GM21825 (cell line): ENCODE results near the gene RALGAPA2.

Experiments used
- ATAC-seq: cut with Tn5 transposase; IDR thresholded peaks from one replicate; pipeline ENCODE4 v1.9.1; 2021; ENCODE audit warnings: mild to moderate bottlenecking, moderate library complexity; ENCODE audit not compliant: unreplicated experiment

Gene RALGAPA2

DNA sequence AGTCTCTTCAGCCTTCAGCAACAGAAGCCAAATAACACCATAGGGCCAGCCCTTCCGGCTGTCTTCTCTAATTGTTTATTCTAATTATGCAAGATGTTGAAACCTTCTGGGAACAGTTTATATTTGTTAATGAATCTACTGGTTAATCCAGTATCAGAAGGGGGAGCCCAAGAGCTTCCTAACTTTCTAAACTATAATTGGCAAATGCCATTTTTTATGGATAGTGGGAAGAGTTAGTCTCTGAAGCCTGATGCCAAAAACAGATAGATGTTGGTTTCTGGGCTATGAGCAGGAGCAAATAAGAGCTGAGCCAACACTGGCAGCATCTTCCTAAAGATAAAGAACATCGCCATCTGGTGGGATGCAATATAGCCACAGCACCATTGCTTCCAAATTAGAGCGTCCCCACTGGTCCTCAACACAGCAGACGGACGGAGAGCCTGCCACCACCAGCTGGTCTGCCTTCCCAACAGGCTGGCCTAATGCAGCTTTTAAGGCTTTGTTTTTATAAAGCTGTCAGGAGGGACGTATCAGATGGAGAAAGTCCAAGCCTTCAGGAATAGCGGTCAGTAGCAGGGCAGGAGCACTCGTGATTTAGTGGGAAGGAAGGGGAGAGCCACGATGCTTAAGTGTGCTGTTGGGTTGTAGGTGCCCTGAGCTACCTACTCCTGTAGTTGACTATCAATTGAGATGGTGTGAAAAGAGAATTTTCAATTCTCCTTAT is 118.8 kb downstream of the RALGAPA2 start:
- ATAC-seq = no peak

DNA sequence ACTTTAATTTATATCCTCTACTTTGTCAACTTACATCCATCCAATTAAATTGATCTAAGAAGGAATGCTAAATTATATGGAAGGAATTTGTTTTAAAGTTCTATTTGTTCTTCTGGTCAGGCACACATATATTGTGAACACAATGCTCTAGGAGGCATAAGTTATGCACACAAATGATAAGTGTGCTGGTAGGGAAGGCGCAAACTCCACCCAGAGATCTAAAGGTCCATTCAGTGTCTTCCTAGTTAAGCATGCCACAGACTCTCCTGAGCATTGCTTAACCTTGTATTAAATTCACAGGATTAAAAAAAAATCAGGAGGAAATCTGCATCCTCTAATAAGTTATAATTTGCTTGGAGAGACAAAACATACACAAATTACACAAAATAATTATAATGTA is 127.3 kb downstream of the RALGAPA2 start:
- no peak for ATAC-seq

DNA sequence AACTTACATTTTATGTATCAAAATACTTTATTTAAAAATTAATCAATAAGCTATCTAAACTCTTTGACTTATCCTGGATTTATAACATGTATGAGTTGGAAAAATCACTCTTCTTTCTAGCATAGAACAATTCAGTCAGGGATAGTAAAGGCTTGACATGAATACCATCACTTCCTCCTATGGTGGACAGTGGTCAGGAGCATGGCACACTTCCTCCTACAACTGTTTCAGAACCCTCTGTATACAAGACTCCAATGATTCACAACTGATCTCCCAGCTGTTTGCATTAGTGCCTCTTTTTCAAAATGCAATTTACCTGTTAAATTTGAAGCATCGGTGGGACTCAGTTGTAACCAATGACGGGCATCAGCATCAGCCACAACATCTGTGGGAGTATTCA is 129.7 kb downstream of the RALGAPA2 start:
- no peak for ATAC-seq

DNA sequence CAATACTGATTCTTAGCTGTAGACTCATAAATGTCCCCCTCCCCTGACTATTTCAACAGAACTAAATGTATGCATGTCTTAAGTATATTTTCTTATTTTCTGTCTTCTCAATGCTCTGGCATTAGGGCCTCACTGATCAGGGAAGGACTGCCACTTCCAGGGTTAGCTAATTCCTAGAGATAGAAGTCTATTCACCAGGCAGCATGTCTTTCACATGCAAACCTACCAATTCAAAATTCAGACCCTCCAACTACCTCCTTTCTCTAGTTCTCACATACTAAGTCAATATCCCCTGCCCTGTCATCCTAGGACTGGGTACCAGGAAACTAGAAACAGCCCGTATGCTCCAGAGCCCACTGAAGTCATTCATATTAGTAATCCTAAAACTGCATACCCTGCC is 132.3 kb downstream of the RALGAPA2 start:
- no peak for ATAC-seq

DNA sequence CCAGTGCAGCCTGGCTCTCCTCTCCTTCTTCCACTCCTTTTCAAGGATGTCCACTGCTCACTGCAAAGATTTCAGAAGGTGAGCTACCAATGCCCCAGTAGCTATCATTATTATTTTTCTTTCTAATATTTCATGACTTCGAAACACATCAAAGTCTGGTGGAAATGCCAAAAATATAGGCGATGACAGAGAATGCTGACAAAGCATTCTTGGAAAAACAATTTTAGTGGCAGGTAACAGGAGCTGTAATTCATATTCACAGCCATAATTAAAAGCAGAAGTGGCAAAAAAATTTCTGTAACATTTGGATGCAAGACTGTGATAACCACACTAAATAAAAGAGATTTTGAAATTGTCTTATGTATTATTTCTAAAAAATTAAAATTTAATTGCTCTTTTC is 133.6 kb downstream of the RALGAPA2 start:
- no peak for ATAC-seq

DNA sequence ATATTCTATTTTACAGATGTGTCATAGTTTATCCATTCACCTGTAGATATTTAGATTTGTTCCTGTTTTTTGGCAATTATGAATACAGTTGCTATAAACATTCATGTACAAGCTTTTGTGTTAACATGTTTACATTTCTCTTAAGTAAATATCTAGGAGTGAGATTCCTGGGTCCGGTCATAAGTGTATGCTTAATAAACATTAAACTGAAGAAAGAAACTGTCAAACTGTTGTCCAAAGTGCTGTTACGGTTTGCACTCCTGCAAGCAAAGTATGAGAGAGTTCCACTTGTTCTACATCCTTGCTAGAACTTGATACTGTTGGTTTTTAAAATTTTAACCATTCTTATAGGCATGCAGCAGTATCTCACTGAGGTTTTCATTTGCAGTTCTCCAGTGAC is 138.6 kb downstream of the RALGAPA2 start:
- no peak for ATAC-seq

DNA sequence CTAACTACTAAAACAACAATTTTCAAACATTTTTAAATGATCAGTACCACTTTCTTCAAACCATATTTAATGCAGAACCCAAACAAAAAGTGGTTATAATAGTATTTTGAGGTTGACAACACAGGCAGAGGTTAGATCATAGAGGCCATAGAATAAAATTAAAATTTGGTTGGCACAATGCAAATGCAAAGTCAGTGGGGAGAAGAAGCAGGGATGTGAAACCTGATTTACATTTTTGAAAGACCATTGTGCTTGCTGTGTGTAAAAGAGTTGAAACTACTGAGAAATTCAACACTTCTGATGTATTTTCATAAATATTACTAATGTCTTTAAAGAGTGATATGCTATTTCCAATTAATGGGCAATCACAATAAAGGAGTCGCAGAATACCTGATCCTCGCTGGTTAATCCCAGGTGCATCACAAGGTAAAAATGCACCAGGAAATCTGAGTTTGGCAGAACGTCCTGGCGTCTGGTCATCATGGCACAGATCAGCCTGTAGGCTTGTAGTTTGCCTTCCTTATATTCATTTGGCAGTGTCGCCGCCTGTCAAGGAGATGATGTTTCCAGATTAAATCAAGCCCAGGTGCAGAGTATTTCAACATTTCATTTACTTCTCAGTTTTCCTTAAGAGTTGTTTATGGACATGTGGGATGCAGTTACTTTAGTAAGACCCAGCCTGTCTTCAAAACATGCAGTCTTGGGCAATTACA is 141.2 kb downstream of the RALGAPA2 start:
- ATAC-seq = no peak

DNA sequence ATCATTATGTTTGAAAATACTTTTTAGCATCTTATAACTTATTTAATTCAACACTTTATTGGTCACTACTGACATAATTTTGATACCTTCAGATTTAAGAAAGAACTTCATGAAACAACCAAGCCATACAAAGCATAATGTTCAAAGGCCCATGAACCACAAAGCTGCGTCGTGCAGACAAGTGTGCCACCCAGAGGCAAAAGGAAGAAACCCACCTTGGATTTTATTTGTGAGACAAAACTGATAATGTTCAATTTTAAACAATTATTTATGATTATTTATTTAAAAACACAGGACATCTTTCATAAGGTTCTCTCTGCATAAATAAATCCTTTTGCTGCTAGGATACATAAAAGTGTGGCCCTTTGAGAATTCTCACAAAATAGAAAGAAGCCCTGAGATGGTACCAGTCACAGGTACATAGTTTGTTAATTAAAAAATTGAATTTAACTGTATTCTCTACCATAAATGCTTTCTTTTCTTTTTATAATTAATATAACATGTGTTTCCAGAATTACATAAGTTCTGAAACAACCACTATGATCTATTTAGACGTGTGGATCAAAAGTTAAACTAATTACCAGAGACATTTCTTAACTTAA is 143.7 kb downstream of the RALGAPA2 start:
- no peak for ATAC-seq

DNA sequence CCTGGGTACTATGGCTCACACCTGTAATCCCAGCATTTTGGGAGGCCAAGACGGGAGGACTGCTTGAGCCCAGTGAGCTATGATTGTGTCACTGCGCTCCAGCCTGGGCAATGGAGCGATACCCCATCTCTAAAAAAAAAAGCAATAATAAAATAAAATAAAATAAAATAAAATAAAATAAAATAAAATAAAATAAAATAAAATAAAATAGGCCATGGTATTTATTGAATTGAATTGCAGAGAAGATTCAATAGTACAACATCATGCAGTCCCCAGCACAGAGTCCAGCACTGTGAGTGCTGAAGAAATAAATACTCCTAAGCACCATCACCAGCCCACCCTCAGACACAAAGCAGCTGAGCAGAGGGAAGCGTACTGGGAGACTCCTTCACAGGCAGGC is 144.7 kb downstream of the RALGAPA2 start:
- no peak for ATAC-seq

DNA sequence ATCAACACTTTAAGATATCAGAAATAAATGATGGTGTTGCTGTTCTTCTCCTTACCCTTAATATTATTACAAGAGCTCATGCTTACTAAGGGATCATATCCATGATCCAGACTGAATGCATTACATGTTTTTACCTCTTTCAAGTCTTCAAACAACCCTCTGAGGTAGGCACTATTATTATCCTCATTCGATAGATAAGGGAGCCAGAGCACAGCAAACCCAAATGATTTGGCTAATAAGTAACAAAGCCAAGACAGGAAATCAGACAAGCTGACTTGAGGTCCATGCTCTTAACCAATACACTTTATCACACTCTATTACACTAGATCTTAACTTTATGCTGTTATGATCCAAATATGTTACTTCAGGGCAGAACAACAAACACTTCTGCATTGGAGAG is 145.9 kb downstream of the RALGAPA2 start:
- no peak for ATAC-seq

DNA sequence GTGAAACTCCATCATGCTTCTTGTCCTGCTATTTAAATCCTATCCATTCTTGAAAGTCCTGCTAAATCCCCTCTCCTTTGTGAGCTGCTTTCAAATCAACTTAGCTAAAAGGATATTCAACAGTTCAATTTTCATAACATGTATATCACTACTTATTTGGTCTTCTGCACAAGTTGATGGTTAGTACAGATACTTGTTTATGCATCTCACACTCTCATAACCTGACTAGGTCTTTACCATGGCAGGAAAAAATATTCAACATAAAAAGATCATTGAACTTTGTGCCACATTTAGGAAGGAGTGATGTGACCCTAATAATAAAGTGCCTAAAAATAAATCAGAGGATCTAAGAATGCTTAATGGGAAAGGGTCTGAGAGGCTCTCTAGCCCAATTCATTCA is 148.2 kb downstream of the RALGAPA2 start:
- ATAC-seq = no peak

DNA sequence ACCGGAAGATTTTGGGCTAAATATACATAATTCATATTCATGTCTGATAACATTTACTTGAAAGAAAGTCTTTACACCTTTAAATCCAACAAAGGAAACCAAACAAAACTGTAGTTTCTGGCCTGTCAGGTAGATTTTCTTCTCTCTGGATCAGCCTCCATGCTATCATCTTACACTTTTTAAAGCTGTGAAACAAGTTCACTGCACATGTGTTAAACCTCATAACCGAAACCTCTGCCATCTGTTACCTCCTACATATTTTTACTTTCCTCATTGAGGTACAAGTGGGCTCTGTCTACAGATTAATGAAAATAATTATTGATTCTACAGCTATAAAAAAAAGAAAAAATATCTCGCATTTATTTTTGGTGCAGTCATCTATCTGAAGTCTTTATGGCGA is 149.9 kb downstream of the RALGAPA2 start:
- ATAC-seq = no peak

DNA sequence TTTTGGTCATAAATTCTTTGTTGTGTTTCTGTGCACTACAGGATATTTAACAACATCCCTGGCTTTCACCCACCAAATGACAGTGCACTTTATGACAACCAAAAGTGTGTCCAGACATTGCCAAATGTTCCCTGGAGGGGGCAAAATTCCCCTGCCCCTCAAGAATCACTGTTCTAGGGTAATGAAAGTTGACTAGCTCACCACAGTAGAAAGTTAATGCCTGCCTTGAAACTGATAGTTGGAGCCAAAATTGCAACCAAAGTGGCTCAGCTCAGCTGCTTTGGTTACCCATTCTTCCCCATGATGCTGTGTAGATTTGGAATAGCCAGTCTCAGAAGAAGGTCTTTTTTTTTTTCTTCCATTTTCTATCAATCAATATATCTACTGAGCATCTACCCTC is 150.6 kb downstream of the RALGAPA2 start:
- peak; percentile 49 for ATAC-seq

DNA sequence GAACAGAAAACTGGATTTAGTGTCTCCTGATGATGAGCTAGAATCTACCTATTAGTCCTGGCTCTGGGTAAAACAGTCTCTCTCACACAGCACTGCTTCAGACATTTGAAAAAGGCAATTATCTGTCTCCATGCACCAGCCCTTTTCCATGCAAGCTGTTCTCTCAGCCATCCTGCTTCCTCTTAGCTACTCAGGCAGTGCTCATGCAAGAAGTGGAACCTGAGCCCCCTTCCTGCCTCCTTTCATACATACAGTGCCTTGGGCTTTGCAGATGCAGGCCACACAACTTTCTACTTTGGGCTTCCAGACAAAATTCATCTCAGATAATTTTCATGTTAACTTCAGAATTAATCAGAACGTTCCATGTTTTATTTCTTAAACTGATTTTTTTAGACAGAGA is 151.3 kb downstream of the RALGAPA2 start:
- ATAC-seq = no peak

DNA sequence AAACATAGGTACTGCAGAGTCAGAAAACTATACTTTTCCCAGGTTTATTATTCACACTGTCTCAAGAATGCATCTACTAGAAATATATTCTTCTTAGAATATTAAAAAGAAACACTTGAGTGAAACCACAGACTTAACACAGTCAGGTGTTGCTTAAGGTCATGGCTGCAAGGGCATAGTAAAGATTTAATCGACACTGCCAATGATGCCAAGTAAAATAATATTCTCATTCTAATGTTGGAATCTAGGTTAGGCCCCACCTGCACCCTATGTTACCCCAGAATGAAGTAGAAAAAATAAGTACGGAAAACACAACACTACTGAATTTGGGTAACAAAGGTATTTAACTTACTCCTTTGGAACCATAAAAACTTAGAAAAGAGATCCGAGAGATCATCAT is 155.0 kb downstream of the RALGAPA2 start:
- no peak for ATAC-seq

DNA sequence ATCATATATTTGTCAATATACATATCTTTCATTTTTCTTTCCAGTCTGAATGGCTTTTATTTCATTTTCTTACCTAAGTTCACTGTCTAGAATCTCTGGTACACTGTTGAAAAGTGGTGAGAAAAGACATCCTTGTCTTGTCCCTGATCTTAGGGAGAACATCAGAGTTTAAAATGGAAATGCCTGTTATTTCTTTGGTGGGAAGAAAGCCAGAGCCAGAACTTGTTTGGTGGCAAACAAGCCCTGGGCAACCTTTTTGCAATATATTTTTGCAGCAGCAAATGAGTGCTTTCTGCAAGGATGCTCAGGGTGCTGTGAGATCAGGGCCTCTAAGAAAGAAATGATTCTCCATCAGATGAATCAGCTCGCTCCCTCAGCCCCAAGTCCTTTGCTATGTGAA is 156.6 kb downstream of the RALGAPA2 start:
- no peak for ATAC-seq

DNA sequence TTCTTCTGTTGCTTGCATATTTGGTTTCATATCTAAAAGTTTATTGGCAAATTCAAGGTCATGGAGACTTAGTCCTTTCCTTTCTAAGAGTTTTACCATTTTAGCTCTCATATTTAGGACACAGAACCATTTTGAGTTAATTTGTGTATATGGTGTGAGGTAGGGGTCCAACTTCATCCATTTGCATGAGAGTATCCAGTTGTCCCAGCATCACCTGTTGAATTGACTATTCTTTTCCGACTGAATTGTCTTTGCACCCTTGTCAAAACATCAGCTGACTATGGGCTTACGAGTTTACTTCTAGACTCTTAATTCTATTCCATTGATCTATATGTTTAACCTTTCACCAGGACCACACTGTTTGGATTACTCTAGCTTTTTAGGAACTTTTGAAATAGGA is 157.5 kb downstream of the RALGAPA2 start:
- ATAC-seq = no peak

DNA sequence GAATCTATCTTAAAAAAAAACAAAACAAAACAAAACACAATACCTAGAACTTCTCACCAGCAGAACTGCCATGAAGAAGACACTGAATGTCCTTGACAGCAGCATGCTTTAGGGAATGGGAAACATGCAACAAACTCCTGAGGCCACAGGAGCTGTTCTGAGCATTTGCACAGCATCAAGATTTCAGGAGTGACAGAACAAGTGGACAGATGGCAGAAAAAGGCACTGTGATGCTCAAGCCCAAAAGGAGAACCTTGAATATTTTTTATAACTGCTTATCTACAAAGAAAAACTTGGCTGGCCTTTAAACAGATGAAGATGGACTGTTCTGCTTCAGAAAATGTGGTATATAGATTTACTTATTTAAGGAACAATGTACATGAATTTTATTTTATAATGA is 158.9 kb downstream of the RALGAPA2 start:
- ATAC-seq = no peak

DNA sequence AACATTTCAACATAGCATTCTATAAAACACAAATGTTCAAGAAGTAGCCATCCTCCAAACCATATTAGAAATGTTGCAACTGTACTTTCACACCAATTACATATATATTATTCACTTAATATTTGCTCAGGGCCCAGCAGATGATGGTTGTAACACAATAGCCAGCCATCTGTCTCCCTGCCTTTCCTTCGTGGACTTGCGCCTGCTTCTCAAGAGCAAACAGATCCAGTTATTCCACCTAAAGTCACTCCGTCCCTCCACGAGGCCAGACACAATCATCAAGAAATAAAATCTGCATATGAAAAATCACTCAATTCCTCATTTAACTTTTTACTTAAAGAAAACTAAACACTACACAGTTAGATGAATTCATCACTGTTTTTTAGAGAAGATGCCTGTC is 160.4 kb downstream of the RALGAPA2 start:
- ATAC-seq = no peak

DNA sequence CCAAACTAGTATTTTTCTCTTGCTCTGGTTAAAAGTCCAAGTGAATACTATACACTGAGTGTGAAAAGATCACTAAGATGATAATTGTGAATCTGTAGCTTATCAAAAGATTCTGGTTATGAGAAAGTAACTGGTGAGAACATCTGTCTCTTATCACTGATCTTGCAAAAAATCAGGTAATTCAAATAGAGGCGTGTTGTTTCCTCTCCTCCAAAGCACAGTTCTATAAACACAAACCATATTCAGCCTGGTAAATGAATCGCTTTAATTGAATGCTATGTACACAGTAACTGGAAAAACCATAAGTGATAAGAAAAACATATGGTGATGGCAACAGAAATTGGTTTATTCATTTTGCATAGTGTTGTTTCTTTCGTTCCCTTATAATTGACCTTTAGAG is 161.0 kb downstream of the RALGAPA2 start:
- ATAC-seq = no peak

DNA sequence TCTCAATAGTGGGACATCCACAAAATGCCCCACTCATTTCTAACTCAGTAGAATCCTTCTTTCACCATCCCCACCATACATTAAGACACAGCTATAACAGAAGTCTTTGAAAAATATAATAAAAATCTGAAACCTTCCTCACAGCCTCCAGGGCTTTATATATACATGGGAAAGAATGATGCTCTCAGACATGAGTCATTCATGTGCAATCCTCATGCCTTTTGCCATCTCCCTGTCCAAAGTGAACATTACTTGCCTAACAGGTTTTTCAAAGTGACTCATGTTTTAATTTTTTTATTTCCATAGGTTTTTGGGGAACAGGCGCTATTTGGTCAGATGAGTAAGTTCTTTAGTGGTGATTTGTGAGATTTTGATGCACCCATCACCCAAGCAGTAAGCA is 162.7 kb downstream of the RALGAPA2 start:
- ATAC-seq = no peak

DNA sequence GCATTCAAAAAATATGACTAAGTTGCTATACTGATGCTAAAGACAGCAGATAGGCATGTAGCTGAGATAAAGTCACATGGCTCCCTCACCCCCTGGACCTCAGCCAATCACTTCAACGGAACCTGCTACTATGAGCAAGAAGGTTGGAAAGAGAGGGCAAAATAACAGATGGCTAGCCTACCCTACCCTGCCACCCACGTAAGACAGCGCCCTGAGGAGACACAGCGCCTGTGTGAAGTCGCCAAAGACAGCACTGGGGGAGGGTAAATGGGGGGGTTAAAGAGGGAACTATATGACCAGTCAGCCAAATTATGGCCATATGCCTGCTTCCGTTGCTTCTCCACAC is 163.2 kb downstream of the RALGAPA2 start:
- no peak for ATAC-seq
